ENCODE measurements around the gene SPRY1. TPM values are rescaled to one million over a fixed set of nuclear protein-coding genes. Genes with fewer than 3 reads are reported as not detected.

Gene SPRY1
- total RNA-seq, 2 experiments from 2014 or later, result 51.2 to 52.0 TPM

- no peak overlapping the region for H3K27ac Mint-ChIP-seq
- peaks cover 8% of the 10 kb centered on the region for H3K27me3 Mint-ChIP-seq
- CTCF ChIA-PET, result no interaction called here
- H3K4me1 Mint-ChIP-seq, result no peaks in the 10 kb centered on the region
- POLR2A ChIA-PET, result no interaction called here
- no peaks in the 10 kb centered on the region for H3K9me3 Mint-ChIP-seq (ENCODE audit: low read depth)
- no peak overlapping the region for H3K4me3 Mint-ChIP-seq
- H3K36me3 Mint-ChIP-seq (ENCODE audit: low read depth), result no peaks in the 10 kb centered on the region
- peak; percentile 73 for ATAC-seq
- intact Hi-C loops (cut with DNase I, micrococcal nuclease), result no loop called here
- DNase-seq, result no peak
These were observed 15.6 kb upstream of the SPRY1 start for GRCh38 chr4:123380728-123381716.

- no peaks in the 10 kb centered on the region for H3K36me3 Mint-ChIP-seq (ENCODE audit: low read depth)
- H3K27me3 Mint-ChIP-seq, result peaks cover 8% of the 10 kb centered on the region
- ATAC-seq (no peak), DNase-seq (no peak)
- CTCF ChIA-PET, result no interaction called here
- intact Hi-C loops (cut with DNase I, micrococcal nuclease), result no loop called here
- POLR2A ChIA-PET, result no interaction called here
- H3K27ac Mint-ChIP-seq, result no peak overlapping the region
- H3K4me1 Mint-ChIP-seq, result no peaks in the 10 kb centered on the region
- H3K9me3 Mint-ChIP-seq (ENCODE audit: low read depth), result no peaks in the 10 kb centered on the region
- H3K4me3 Mint-ChIP-seq, result no peak overlapping the region
These were observed 14.6 kb upstream of the SPRY1 start for GRCh38 chr4:123381996-123382395.

GRCh38 chr4:123383566-123383965, 13.0 kb upstream of the SPRY1 start:
- no peak for DNase-seq
- ATAC-seq, result no peak
- intact Hi-C loops (cut with DNase I, micrococcal nuclease), result no loop called here
- Mint-ChIP-seq H3K4me1 (no peaks in the 10 kb centered on the region), H3K4me3 (no peak overlapping the region), H3K27ac (no peak overlapping the region), H3K27me3 (peaks cover 8% of the 10 kb centered on the region), H3K9me3 (ENCODE audit: low read depth) (no peaks in the 10 kb centered on the region), H3K36me3 (ENCODE audit: low read depth) (no peaks in the 10 kb centered on the region)
- ChIA-PET POLR2A (no interaction called here), CTCF (no interaction called here)

DNA sequence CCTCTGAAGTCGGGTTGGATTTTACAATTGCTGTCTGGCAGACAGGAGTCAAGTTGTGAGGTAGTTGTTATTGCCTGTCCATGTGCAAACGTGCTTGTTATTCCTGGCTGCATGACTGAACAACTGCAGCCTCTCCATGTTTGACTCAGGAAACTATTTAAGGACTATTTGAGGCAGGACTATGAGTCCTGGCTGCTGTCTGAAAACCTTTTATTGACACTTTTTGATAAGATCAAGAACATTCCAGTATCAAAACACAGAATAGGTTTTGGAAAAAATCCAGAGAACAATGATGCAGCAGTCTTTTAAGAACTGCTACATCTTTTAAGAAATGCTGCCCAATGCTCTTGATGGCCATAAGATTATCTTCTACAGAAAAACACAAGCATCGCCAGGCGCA, 10.0 kb upstream of the SPRY1 start:
- no peaks in the 10 kb centered on the region for H3K36me3 Mint-ChIP-seq (ENCODE audit: low read depth)
- ChIA-PET CTCF (no interaction called here), POLR2A (no interaction called here)
- ATAC-seq (no peak), DNase-seq (no peak)
- H3K9me3 Mint-ChIP-seq (ENCODE audit: low read depth), result no peaks in the 10 kb centered on the region
- intact Hi-C loops (cut with DNase I, micrococcal nuclease), result no loop called here
- no peak overlapping the region for H3K27ac Mint-ChIP-seq
- H3K27me3 Mint-ChIP-seq, result peaks cover 4% of the 10 kb centered on the region
- H3K4me3 Mint-ChIP-seq, result no peak overlapping the region
- no peaks in the 10 kb centered on the region for H3K4me1 Mint-ChIP-seq

DNA sequence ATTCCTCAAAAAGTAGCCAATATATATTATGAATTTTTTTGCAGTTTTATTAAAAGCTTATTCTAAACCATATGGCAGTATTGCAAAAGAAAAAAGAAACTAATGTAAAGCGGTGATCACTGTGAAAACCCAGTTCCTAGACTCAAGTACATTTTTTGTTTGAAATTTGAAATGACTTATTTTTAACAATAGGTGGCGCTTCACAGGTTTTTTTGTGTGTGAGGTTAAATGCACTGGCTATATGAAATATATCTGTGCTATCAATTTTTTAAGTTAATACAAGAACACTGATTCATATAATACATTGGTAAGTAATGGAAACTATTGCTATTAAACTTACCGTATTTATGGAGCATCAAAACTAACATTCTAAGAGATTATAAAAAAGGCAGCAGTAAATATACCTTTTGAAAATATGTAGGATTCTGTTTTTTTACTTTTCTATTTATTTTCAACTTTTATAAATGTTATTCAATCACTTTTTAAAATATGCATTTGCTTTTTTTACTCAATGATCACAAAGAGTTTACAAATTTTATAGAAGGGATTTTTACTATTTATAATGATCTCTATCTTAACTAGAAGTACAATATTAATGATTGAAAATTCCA, 5.6 kb upstream of the SPRY1 start:
- ChIA-PET CTCF (interaction anchor here (0.7 to 1.8 kb wide), 8 partner anchors 8 to 299 kb away, joined by 3 to 8 read pairs (median 4); no protein-coding TSS in a partner anchor), POLR2A (no interaction called here)
- Mint-ChIP-seq H3K4me3 (no peak overlapping the region), H3K4me1 (peaks cover 8% of the 10 kb centered on the region), H3K27ac (no peak overlapping the region), H3K36me3 (ENCODE audit: low read depth) (no peaks in the 10 kb centered on the region), H3K9me3 (ENCODE audit: low read depth) (no peaks in the 10 kb centered on the region), H3K27me3 (no peaks in the 10 kb centered on the region)
- ATAC-seq (no peak), DNase-seq (no peak)
- intact Hi-C loops (cut with DNase I, micrococcal nuclease), result loop anchor here (2.0 to 10.0 kb wide), 7 partner anchors 174 to 930 kb away; no protein-coding TSS in a partner anchor

GRCh38 chr4:123393721-123394120, 2.9 kb upstream of the SPRY1 start:
- H3K9me3 Mint-ChIP-seq (ENCODE audit: low read depth), result no peaks in the 10 kb centered on the region
- DNase-seq (no peak), ATAC-seq (no peak)
- intact Hi-C loops (cut with DNase I, micrococcal nuclease), result loop anchor here (5.0 to 10.0 kb wide), 4 partner anchors 171 to 869 kb away; no protein-coding TSS in a partner anchor
- peaks cover 9% of the 10 kb centered on the region for H3K36me3 Mint-ChIP-seq (ENCODE audit: low read depth)
- H3K27me3 Mint-ChIP-seq, result peaks cover 4% of the 10 kb centered on the region
- POLR2A ChIA-PET, result interaction anchor here (0.6 to 0.7 kb wide), 3 partner anchors 51 to 276 kb away, joined by 3 to 7 read pairs (median 4); no protein-coding TSS in a partner anchor
- CTCF ChIA-PET, result interaction anchor here (0.6 to 1.5 kb wide), 2 partner anchors 267 to 716 kb away, joined by 3 to 6 read pairs; no protein-coding TSS in a partner anchor
- H3K27ac Mint-ChIP-seq, result no peak overlapping the region
- peaks cover 13% of the 10 kb centered on the region for H3K4me1 Mint-ChIP-seq
- no peak overlapping the region for H3K4me3 Mint-ChIP-seq

GRCh38 chr4:123397144-123398065, 810 bp downstream of the SPRY1 start:
- peak; percentile 17 for ATAC-seq
- CTCF ChIA-PET, result interaction anchor here (0.7 to 2.6 kb wide), 5 partner anchors 10 to 167 kb away, joined by 3 to 11 read pairs (median 4); no protein-coding TSS in a partner anchor
- POLR2A ChIA-PET, result interaction anchor here (0.6 to 1.8 kb wide), 4 partner anchors 23 to 1712 kb away, joined by 3 to 5 read pairs (median 4); no protein-coding TSS in a partner anchor
- peak; percentile 81 for DNase-seq
- H3K36me3 Mint-ChIP-seq (ENCODE audit: low read depth), result peaks cover 43% of the 10 kb centered on the region
- intact Hi-C loops (cut with DNase I, micrococcal nuclease), result loop anchor here (1.0 to 10.0 kb wide), 19 partner anchors 23 to 1700 kb away; partner anchors contain the start of genes ANKRD50 (in 1 of the 2), ANXA5 (in 1 of the 2) and NUDT6 (in 1 of the 2)
- peaks cover 25% of the 10 kb centered on the region for H3K4me1 Mint-ChIP-seq
- peaks cover 5% of the 10 kb centered on the region for H3K27me3 Mint-ChIP-seq
- peak overlapping the region; percentile 90 for H3K27ac Mint-ChIP-seq
- H3K4me3 Mint-ChIP-seq, result peak overlapping the region; percentile 81
- H3K9me3 Mint-ChIP-seq (ENCODE audit: low read depth), result no peaks in the 10 kb centered on the region

GRCh38 chr4:123398066-123398852, 1.7 kb downstream of the SPRY1 start:
- ChIA-PET POLR2A (interaction anchor here (0.9 to 2.1 kb wide), 5 partner anchors 22 to 91 kb away, joined by 3 to 18 read pairs (median 5); no protein-coding TSS in a partner anchor), CTCF (interaction anchor here (1.3 to 2.6 kb wide), 2 partner anchors 15 to 24 kb away, joined by 3 to 12 read pairs; no protein-coding TSS in a partner anchor)
- Mint-ChIP-seq H3K4me3 (peak overlapping the region; percentile 81), H3K4me1 (peaks cover 30% of the 10 kb centered on the region), H3K27ac (peak overlapping the region; percentile 90), H3K27me3 (peaks cover 5% of the 10 kb centered on the region), H3K36me3 (ENCODE audit: low read depth) (peaks cover 52% of the 10 kb centered on the region), H3K9me3 (ENCODE audit: low read depth) (no peaks in the 10 kb centered on the region)
- intact Hi-C loops (cut with DNase I, micrococcal nuclease), result loop anchor here (1.0 to 10.0 kb wide), 16 partner anchors 23 to 1701 kb away; partner anchors contain the start of genes ANKRD50 (in 1 of the 2), ANXA5 (in 1 of the 2) and NUDT6 (in 1 of the 2)
- ATAC-seq, result peak; percentile 45
- DNase-seq, result peak; percentile 83

DNA sequence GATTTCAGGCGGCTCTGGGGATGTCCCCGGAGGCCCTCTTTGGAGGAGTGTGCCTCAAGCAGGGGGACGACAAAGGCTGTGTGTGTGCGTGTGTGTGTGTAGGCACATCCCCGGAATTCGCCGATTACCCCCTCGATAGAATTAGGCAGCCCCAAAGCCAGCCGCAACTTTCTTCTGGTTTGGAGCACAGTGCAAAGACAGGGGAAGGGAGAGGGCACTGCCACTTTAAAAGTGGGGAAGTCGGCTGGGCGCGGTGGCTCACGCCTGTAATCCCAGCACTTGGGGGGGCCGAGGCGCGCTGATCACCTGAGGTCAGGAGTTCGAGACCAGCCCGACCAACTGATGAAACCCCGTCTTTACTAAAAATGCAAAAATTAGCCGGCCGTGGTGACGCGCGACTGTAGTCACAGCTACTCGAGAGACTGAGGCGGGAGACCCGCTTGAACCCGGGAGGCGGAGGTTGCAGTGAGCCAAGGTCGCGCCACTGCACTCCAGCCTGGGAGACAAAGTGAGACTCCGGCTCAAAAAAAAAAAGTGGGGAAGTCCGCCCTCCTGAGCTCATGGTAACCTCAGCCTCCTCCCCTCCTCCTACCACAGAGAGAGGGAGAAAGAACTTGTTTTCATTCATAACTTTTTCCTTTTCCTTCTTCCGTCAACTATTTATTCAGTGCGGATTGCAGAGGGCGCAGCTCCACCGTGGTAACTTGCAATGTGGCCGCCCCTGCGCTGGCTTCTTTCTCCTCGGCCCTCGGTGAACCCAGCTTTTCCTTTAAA, 2.4 kb downstream of the SPRY1 start:
- peak overlapping the region; percentile 90 for H3K27ac Mint-ChIP-seq
- CTCF ChIA-PET, result interaction anchor here (0.6 to 2.6 kb wide), 6 partner anchors 11 to 262 kb away, joined by 3 to 12 read pairs (median 4); no protein-coding TSS in a partner anchor

More for the DNA sequence above, 2.4 kb downstream of the SPRY1 start:
- Mint-ChIP-seq H3K27me3 (peaks cover 5% of the 10 kb centered on the region), H3K4me3 (peak overlapping the region; percentile 79), H3K4me1 (peaks cover 27% of the 10 kb centered on the region), H3K36me3 (ENCODE audit: low read depth) (peaks cover 57% of the 10 kb centered on the region), H3K9me3 (ENCODE audit: low read depth) (no peaks in the 10 kb centered on the region)
- ATAC-seq (peak; percentile 56), DNase-seq (peak; percentile 81)
- intact Hi-C loops (cut with DNase I, micrococcal nuclease), result loop anchor here (1.0 to 10.0 kb wide), 18 partner anchors 13 to 1702 kb away; partner anchors contain the start of genes ANKRD50 (in 1 of the 2), ANXA5 (in 1 of the 2) and NUDT6 (in 1 of the 2)
- POLR2A ChIA-PET, result interaction anchor here (0.6 to 2.1 kb wide), 8 partner anchors 13 to 81 kb away, joined by 3 to 18 read pairs (median 4); no protein-coding TSS in a partner anchor

All from activated CD4-positive, alpha-beta T cell treated with anti-CD3 and anti-CD28 coated beads for 36 hours (primary cell).